ENCODE measurements around the gene MKRN3. TPM values are rescaled to one million over a fixed set of nuclear protein-coding genes. Genes with fewer than 3 reads are reported as not detected.

MKRN3 gene
- total and polyA plus RNA-seq, 2 of the 4 experiments (the other 2 are of a cell fraction) = under 0.01 to 0.17 TPM

- CTCF ChIA-PET = no interaction called here
- Histone ChIP-seq H2AK5ac (ENCODE audit: low read depth, low read length) (no peak overlapping the region), H3K14ac (replicated peaks; ENCODE audit: low read depth, low read length) (no peak overlapping the region), H3K18ac (ENCODE audit: low read depth, low read length) (no peak overlapping the region), H4K5ac (ENCODE audit: low read depth, low read length) (no peak overlapping the region), H2BK20ac (ENCODE audit: low read depth, low read length) (no peak overlapping the region), H3K9me1 (ENCODE audit: insufficient read depth, low read length) (no peaks in the 10 kb centered on the region), H4K20me1 (ENCODE audit: insufficient read depth, low read length) (no peaks in the 10 kb centered on the region), H3K36me3 (ENCODE audit: control insufficient read depth, insufficient read depth, low read length) (no peaks in the 10 kb centered on the region), H4K8ac (ENCODE audit: low read depth in 2 of 2, low read length in 2 of 2) (no peak overlapping the region), H3K27ac (ENCODE audit: insufficient read depth, low read length) (no peak overlapping the region), H2BK5ac (ENCODE audit: low read depth, low read length, poor library complexity, severe bottlenecking) (no peak overlapping the region), H2BK15ac (ENCODE audit: low read depth, low read length) (no peak overlapping the region), H2BK120ac (ENCODE audit: low read depth, low read length) (no peak overlapping the region), H3K27me3 (ENCODE audit: control insufficient read depth, insufficient read depth, low read length) (no peaks in the 10 kb centered on the region), H3K4me2 (ENCODE audit: low read depth, low read length) (no peak overlapping the region), H3K4me3 (ENCODE audit: insufficient read depth, low read depth, low read length) (no peak overlapping the region), H2AK9ac (replicated peaks; ENCODE audit: low read depth, low read length, poor library complexity) (no peak overlapping the region), H2AFZ (replicated peaks; ENCODE audit: low read length, poor library complexity) (no peak overlapping the region), H3K79me1 (ENCODE audit: low read depth in 1 of 2, low read length in 2 of 2) (no peaks in the 10 kb centered on the region), H3K9ac (ENCODE audit: low read depth, low read length) (no peak overlapping the region), H3K56ac (ENCODE audit: extremely low read depth, insufficient read depth, low read length) (no peak overlapping the region), H3K4me1 (ENCODE audit: control insufficient read depth, insufficient read depth, low read length) (no peaks in the 10 kb centered on the region), H4K91ac (ENCODE audit: insufficient read depth, low read depth, low read length) (no peak overlapping the region), H3K23ac (ENCODE audit: low read depth, low read length) (no peak overlapping the region), H3K4ac (ENCODE audit: low read depth, low read length) (no peak overlapping the region), H3K9me3 (ENCODE audit: control insufficient read depth, insufficient read depth, low read length) (peaks cover 7% of the 10 kb centered on the region)
- BruUV-seq (replicated peaks) = no TSS peak
- intact Hi-C loops (cut with micrococcal nuclease) (no loop called here), dilution Hi-C loops (cut with HindIII; ENCODE audit: low sequenced_read_pairs, unreplicated experiment) (no loop called here), in situ Hi-C loops (cut with MboI; ENCODE audit: low sequenced_read_pairs) (no loop called here)
- POLR2A ChIA-PET (ENCODE audit: unreplicated experiment) = no interaction called here
- no peak for TF ChIP-seq RAD21 (IDR thresholded peaks at IDR 0.05; ENCODE audit: low read length)
- no peak for TF ChIP-seq MXI1 (IDR thresholded peaks at IDR 0.05; ENCODE audit: borderline replicate concordance, low read depth, low read length)
- no peak for TF ChIP-seq MAZ (IDR thresholded peaks at IDR 0.05; ENCODE audit: borderline replicate concordance, low read depth, low read length)
- TF ChIP-seq CEBPB (IDR thresholded peaks at IDR 0.05; ENCODE audit: low read depth, low read length) = no peak
- TF ChIP-seq NFE2L2 (IDR thresholded peaks at IDR 0.05; ENCODE audit: low read depth, low read length) = no peak
- no peak for TF ChIP-seq USF2 (IDR thresholded peaks at IDR 0.05; ENCODE audit: low read depth, low read length)
- TF ChIP-seq POLR2A (IDR thresholded peaks at IDR 0.05; ENCODE audit: low read depth, low read length) = no peak
- TF ChIP-seq SMC3 (IDR thresholded peaks at IDR 0.05; ENCODE audit: low read depth, low read length) = no peak
- TF ChIP-seq FOS (IDR thresholded peaks at IDR 0.05; ENCODE audit: low read depth, low read length) = no peak
- no peak for TF ChIP-seq BHLHE40 (IDR thresholded peaks at IDR 0.05; ENCODE audit: low read depth, low read length)
- TF ChIP-seq RCOR1 (IDR thresholded peaks at IDR 0.05; ENCODE audit: insufficient replicate concordance, low read length) = no peak
- TF ChIP-seq ELK1 (IDR thresholded peaks at IDR 0.05; ENCODE audit: borderline replicate concordance, low read depth, low read length) = no peak
- no peak for TF ChIP-seq MAFK (IDR thresholded peaks at IDR 0.05; ENCODE audit: low read depth, low read length)
- TF ChIP-seq CHD1 (IDR thresholded peaks at IDR 0.05; ENCODE audit: low read depth, low read length) = no peak
- TF ChIP-seq CTCF (conservative IDR thresholded peaks at IDR 0.05; ENCODE audit: low read depth, low read length) = no peak
- TF ChIP-seq RFX5 (IDR thresholded peaks at IDR 0.05; ENCODE audit: low read depth, low read length) = no peak
- ATAC-seq (ENCODE audit: low read depth) (no peak), DNase-seq (no peak)
- no CpG with 5 or more reads among the region's 5 CpGs for WGBS, 2 experiments (ENCODE audit: extremely low coverage in 2 of 2, insufficient read length in 1 of 2)
These were observed 31.3 kb downstream of the MKRN3 start for GRCh38 chr15:23596736-23597135.
